ENCODE results near the gene CENPP.

CENPP gene

GRCh38 chr9:92349771-92350739 lies 24.3 kb downstream of the CENPP start:
- TF ChIP-seq, protein P1, sequence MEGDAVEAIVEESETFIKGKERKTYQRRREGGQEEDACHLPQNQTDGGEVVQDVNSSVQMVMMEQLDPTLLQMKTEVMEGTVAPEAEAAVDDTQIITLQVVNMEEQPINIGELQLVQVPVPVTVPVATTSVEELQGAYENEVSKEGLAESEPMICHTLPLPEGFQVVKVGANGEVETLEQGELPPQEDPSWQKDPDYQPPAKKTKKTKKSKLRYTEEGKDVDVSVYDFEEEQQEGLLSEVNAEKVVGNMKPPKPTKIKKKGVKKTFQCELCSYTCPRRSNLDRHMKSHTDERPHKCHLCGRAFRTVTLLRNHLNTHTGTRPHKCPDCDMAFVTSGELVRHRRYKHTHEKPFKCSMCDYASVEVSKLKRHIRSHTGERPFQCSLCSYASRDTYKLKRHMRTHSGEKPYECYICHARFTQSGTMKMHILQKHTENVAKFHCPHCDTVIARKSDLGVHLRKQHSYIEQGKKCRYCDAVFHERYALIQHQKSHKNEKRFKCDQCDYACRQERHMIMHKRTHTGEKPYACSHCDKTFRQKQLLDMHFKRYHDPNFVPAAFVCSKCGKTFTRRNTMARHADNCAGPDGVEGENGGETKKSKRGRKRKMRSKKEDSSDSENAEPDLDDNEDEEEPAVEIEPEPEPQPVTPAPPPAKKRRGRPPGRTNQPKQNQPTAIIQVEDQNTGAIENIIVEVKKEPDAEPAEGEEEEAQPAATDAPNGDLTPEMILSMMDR (conservative IDR thresholded peaks at IDR 0.05; ENCODE audit: low read depth, low read length), result no peak
- H3K4me3 ChIP-seq (ENCODE audit: low read length), result no peak overlapping the region
- no peak for DNase-seq (ENCODE audit: low read depth)

DNA sequence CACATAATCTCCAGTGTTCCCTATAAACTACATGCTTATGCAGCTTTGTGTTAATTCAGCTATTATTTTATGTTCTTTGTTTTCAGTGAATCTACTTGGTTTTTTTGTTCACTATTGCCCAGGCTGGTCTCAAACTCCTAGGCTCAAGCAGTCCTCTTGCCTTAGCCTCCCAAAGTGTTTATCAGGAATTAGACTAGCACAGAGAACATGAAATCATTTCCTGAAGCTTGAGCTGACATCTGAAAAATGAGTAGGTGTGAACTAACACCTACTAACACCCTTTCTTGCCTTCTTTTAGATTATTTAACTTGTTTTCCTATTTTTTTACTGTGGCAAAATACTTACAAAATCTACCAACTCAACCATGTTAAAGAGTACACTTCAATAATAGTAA lies 25.0 kb downstream of the CENPP start:
- H3K4me3 ChIP-seq (ENCODE audit: low read length), result no peak overlapping the region
- TF ChIP-seq, protein P1 (conservative IDR thresholded peaks at IDR 0.05; ENCODE audit: low read depth, low read length), result no peak
- DNase-seq (ENCODE audit: low read depth), result no peak

GRCh38 chr9:92353051-92353450 lies 27.3 kb downstream of the CENPP start:
- TF ChIP-seq, protein P1 (conservative IDR thresholded peaks at IDR 0.05; ENCODE audit: low read depth, low read length), result no peak
- no peak for DNase-seq (ENCODE audit: low read depth)
- no peak overlapping the region for H3K4me3 ChIP-seq (ENCODE audit: low read length)

DNA sequence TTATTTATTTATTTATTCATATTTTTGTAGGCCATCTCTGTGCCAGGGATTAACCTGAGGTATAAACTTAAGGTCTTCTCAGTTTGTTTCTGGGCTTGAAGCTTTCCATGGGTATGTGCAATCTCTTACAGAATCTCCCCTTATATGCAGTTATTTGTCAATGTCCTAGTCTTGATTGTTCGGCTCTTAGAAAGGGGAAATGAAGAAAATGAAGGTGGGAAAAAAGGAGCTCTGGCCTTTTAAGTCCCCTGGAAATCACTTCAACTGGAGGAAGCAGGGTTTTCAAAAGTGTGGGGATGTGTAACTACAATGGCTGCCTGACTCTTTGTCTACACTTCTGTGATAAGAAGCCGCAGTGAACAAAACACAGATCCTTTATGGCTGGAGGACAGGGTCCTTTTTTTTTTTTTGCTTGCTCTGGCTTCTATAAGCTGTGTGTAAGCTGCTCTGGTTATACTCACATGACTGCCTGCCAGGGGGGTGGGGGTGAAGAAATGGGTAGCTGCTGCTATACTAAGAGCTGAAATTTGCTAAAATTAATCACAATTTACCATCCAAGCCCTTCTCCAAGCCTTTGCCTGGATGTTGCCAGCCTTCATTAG lies 33.7 kb downstream of the CENPP start:
- TF ChIP-seq, protein P1 (conservative IDR thresholded peaks at IDR 0.05; ENCODE audit: low read depth, low read length), result no peak
- no peak overlapping the region for H3K4me3 ChIP-seq (ENCODE audit: low read length)
- DNase-seq (ENCODE audit: low read depth), result peak; percentile 13

DNA sequence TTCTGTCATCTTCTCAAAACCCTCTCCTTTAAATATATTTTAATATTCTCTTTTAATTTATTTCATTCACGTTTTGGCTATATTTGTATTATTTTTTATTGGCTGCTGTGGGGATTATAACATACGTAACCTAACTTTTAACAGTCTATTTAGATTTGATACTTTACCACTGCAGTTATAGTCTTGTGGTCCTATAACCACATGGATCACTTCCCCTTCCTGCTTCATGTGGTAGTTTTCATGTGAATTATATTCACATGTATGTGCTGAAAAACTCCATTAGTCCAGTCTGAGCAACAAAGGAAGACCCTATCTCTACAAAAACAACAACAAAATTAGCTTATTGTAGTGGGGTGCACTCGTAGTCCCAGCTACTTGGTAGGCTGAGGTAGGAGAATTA lies 34.3 kb downstream of the CENPP start:
- no peak for DNase-seq (ENCODE audit: low read depth)
- TF ChIP-seq, protein P1 (conservative IDR thresholded peaks at IDR 0.05; ENCODE audit: low read depth, low read length), result no peak
- no peak overlapping the region for H3K4me3 ChIP-seq (ENCODE audit: low read length)

DNA sequence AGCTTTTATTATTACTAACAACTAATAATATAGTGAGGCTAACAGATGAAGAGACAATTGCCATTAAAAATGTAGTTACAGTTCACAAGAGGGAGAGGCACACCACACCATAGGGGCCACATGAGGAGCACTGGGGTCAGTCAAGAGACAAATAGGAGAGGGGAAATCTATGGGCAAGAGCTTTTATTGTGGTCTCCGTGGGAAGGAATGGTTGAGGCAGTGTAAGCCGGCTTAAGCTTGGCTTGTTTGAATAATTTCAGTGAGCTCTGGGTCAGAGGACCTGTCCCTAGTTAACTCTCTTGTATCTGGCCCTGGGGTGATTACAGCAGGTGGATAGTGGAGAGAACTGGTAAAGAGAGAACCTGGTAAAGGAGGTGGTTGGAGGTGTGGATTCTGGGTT lies 43.3 kb downstream of the CENPP start:
- TF ChIP-seq, protein P1 (conservative IDR thresholded peaks at IDR 0.05; ENCODE audit: low read depth, low read length), result no peak
- DNase-seq (ENCODE audit: low read depth), result no peak
- no peak overlapping the region for H3K4me3 ChIP-seq (ENCODE audit: low read length)

All from retinal pigment epithelial cell (primary cell).